ENCODE measurements around the gene SCNN1A. TPM values are rescaled to one million over a fixed set of nuclear protein-coding genes. Genes with fewer than 3 reads are reported as not detected.

Gene SCNN1A
- total RNA-seq, 1 experiment from 2014 or later, result 118 TPM

- ChIA-PET CTCF (no interaction called here), POLR2A (interaction anchor here (1.1 kb wide), 1 partner anchor 9 kb away, joined by 4 read pairs; the partner anchor contains the start of gene LTBR), RAD21 (ENCODE audit: low non-redundant PET in 1 of 2, low total read pairs in 2 of 2, uncharacterized antibody in 2 of 2, unreplicated experiment in 2 of 2) (no interaction called here)
- no peak overlapping the region for H3K4me3 ChIP-seq (replicated peaks in 1 of 2; ENCODE audit: low read depth in 1 of 2, low read length in 2 of 2)
- no peak overlapping the region for H3K9ac ChIP-seq (ENCODE audit: low read length)
- H2AFZ ChIP-seq (ENCODE audit: low read depth, low read length, poor library complexity, severe bottlenecking), result no peak overlapping the region
- no peaks in the 10 kb centered on the region for H3K9me3 ChIP-seq (ENCODE audit: control insufficient read depth in 1 of 2, insufficient read depth in 1 of 2, low read depth in 1 of 2, low read length in 2 of 2)
- peaks cover 12 to 23% of the 10 kb centered on the region in 2 experiments; a peak in 3 of 4 replicates for H3K36me3 ChIP-seq (ENCODE audit: control insufficient read depth in 1 of 2, insufficient read depth in 2 of 2, low read length in 2 of 2)
- no peak overlapping the region for H3K27ac ChIP-seq (ENCODE audit: low read depth, low read length)
- DNase-seq (ENCODE audit: low read depth, low spot score), result no peak
- peaks cover 5% of the 10 kb centered on the region; the same call in 1 of the 2 replicates for H3K79me2 ChIP-seq (ENCODE audit: insufficient read depth, low read length)
- no peaks in the 10 kb centered on the region for H3K27me3 ChIP-seq (ENCODE audit: insufficient read depth, low read length)
- TF ChIP-seq CEBPB (IDR thresholded peaks at IDR 0.05; ENCODE audit: low read depth) (no peak), REST (IDR thresholded peaks at IDR 0.05; ENCODE audit: low read depth) (no peak), EGR1 (IDR thresholded peaks at IDR 0.05; ENCODE audit: low read depth) (no peak), SRF (IDR thresholded peaks at IDR 0.05; ENCODE audit: low read depth) (no peak), YY1 (IDR thresholded peaks at IDR 0.05; ENCODE audit: extremely low read depth, insufficient replicate concordance, low read depth, low read length) (no peak), SP1 (IDR thresholded peaks at IDR 0.05; ENCODE audit: low read depth) (no peak), EZH2 (IDR thresholded peaks at IDR 0.05) (no peak), EZH2phosphoT487 (IDR thresholded peaks at IDR 0.05; ENCODE audit: borderline replicate concordance) (no peak), RAD21 (IDR thresholded peaks at IDR 0.05; ENCODE audit: low read depth) (no peak)
- TF ChIP-seq, protein P1, sequence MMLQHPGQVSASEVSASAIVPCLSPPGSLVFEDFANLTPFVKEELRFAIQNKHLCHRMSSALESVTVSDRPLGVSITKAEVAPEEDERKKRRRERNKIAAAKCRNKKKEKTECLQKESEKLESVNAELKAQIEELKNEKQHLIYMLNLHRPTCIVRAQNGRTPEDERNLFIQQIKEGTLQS (IDR thresholded peaks at IDR 0.05), result no peak
- TF ChIP-seq, protein P2, sequence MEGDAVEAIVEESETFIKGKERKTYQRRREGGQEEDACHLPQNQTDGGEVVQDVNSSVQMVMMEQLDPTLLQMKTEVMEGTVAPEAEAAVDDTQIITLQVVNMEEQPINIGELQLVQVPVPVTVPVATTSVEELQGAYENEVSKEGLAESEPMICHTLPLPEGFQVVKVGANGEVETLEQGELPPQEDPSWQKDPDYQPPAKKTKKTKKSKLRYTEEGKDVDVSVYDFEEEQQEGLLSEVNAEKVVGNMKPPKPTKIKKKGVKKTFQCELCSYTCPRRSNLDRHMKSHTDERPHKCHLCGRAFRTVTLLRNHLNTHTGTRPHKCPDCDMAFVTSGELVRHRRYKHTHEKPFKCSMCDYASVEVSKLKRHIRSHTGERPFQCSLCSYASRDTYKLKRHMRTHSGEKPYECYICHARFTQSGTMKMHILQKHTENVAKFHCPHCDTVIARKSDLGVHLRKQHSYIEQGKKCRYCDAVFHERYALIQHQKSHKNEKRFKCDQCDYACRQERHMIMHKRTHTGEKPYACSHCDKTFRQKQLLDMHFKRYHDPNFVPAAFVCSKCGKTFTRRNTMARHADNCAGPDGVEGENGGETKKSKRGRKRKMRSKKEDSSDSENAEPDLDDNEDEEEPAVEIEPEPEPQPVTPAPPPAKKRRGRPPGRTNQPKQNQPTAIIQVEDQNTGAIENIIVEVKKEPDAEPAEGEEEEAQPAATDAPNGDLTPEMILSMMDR (IDR thresholded peaks at IDR 0.05 in 2 of 3, conservative IDR thresholded peaks at IDR 0.05 in 1 of 3; ENCODE audit: borderline replicate concordance in 1 of 3, insufficient read depth in 1 of 3, low read depth in 2 of 3, low read length in 2 of 3), result no peak
- BruUV-seq (replicated peaks), result no TSS peak
- H4K20me1 ChIP-seq (ENCODE audit: insufficient read depth), result no peaks in the 10 kb centered on the region
- intact Hi-C loops (cut with micrococcal nuclease), result no loop called here
- ATAC-seq, result no peak
- H3K4me2 ChIP-seq (ENCODE audit: low read length), result no peak overlapping the region
- H3K9me2 ChIP-seq (ENCODE audit: insufficient read depth), result no peaks in the 10 kb centered on the region
- no peaks in the 10 kb centered on the region for H3K4me1 ChIP-seq (ENCODE audit: control insufficient read depth in 1 of 2, insufficient read depth in 2 of 2, low read length in 2 of 2)
These were observed 17.7 kb upstream of the SCNN1A start for GRCh38 chr12:6393109-6393508.
